ENCODE measurements around the gene OMP.

GRCh38 chr11:77071077-77071476, 31.6 kb upstream of the OMP start:
- TF ChIP-seq POLR2A (IDR thresholded peaks at IDR 0.05; ENCODE audit: low read depth, low read length) (no peak), POLR2AphosphoS5 (IDR thresholded peaks at IDR 0.05; ENCODE audit: low read depth, low read length) (no peak), TAF1 (IDR thresholded peaks at IDR 0.05; ENCODE audit: low read depth, low read length) (no peak), SPI1 (IDR thresholded peaks at IDR 0.05; ENCODE audit: low read depth, low read length) (no peak), PAX5 (IDR thresholded peaks at IDR 0.05; ENCODE audit: insufficient read depth, low read length, severe bottlenecking) (no peak)

Data from GM12891 (cell line).